GM19238 (cell line): ENCODE measurements around the gene SUSD4.

ENCODE experiments used
- DNase-seq: peaks from one replicate; pipeline ENCODE4 v3.0.0; 2011; ENCODE audit warnings: low spot score; ENCODE audit not compliant: insufficient read length

Gene SUSD4

GRCh38 chr1:223230161-223230881 is 133.7 kb downstream of the SUSD4 start:
- DNase-seq = no peak

GRCh38 chr1:223229756-223230155 is 134.2 kb downstream of the SUSD4 start:
- DNase-seq = no peak

GRCh38 chr1:223228931-223229528 is 134.9 kb downstream of the SUSD4 start:
- DNase-seq = no peak

- no peak for DNase-seq
Measured at GRCh38 chr1:223228201-223228600, 135.8 kb downstream of the SUSD4 start.

- no peak for DNase-seq
Measured at GRCh38 chr1:223227486-223228196, 136.3 kb downstream of the SUSD4 start.

GRCh38 chr1:223227031-223227430 is 136.9 kb downstream of the SUSD4 start:
- no peak for DNase-seq

- no peak for DNase-seq
Measured at GRCh38 chr1:223226271-223226670, 137.7 kb downstream of the SUSD4 start.

- DNase-seq = no peak
Measured at GRCh38 chr1:223225481-223225880, 138.5 kb downstream of the SUSD4 start.

GRCh38 chr1:223225061-223225460 is 138.9 kb downstream of the SUSD4 start:
- no peak for DNase-seq

- no peak for DNase-seq
Measured at GRCh38 chr1:223224465-223224864, 139.5 kb downstream of the SUSD4 start.

- no peak for DNase-seq
Measured at GRCh38 chr1:223223091-223223995, 140.6 kb downstream of the SUSD4 start.

GRCh38 chr1:223222377-223222776 is 141.6 kb downstream of the SUSD4 start:
- no peak for DNase-seq

- DNase-seq = no peak
Measured at GRCh38 chr1:223221686-223222085, 142.3 kb downstream of the SUSD4 start.

GRCh38 chr1:223219846-223220610 is 143.9 kb downstream of the SUSD4 start:
- DNase-seq = no peak

GRCh38 chr1:223219318-223219635 is 144.7 kb downstream of the SUSD4 start:
- no peak for DNase-seq

GRCh38 chr1:223217781-223218180 is 146.2 kb downstream of the SUSD4 start:
- no peak for DNase-seq

GRCh38 chr1:223216531-223217205 is 147.3 kb downstream of the SUSD4 start:
- DNase-seq = no peak

GRCh38 chr1:223216074-223216473 is 147.9 kb downstream of the SUSD4 start:
- DNase-seq = no peak

- no peak for DNase-seq
Measured at GRCh38 chr1:223215026-223215425, 148.9 kb downstream of the SUSD4 start.

GRCh38 chr1:223214261-223214807 is 149.6 kb downstream of the SUSD4 start:
- no peak for DNase-seq
